Hepatocyte (in vitro differentiated cells): Measurements from ENCODE around the gene ADNP2. TPM values are rescaled to one million over a fixed set of nuclear protein-coding genes. Genes with fewer than 3 reads are reported as not detected.

Experiments used
- DNase-seq: peaks from one replicate; pipeline ENCODE4 v3.0.0-alpha.2; 2016; ENCODE audit warnings: low spot score
- H2AFZ ChIP-seq: fragments of 200-600 bp; sonication (generic); 2 replicates; pipeline ENCODE4 v1.6.0; 2016; ENCODE audit warnings: antibody characterized with exemption, mild to moderate bottlenecking
- H3K27ac ChIP-seq: fragments of 200-600 bp; sonication (generic); 2 replicates; pipeline ENCODE4 v1.5.1; 2016; ENCODE audit warnings: mild to moderate bottlenecking
- H3K27me3 ChIP-seq: fragments of 200-600 bp; sonication (generic); 2 replicates; pipeline ENCODE4 v1.6.1; 2016
- H3K36me3 ChIP-seq: fragments of 200-600 bp; sonication (generic); replicated peaks from 2 replicates; pipeline ENCODE4 v1.5.1; 2016; ENCODE audit warnings: low read depth; ENCODE audit not compliant: insufficient read depth
- H3K4me1 ChIP-seq: fragments of 200-600 bp; sonication (generic); 2 replicates; pipeline ENCODE4 v1.5.1; 2016; ENCODE audit warnings: mild to moderate bottlenecking, moderate library complexity; ENCODE audit not compliant: insufficient read depth
- H3K4me2 ChIP-seq: fragments of 200-600 bp; sonication (generic); 2 replicates; pipeline ENCODE4 v1.6.0; 2016
- H3K4me3 ChIP-seq: fragments of 200-600 bp; sonication (generic); 2 replicates; pipeline ENCODE4 v1.5.1; 2016; ENCODE audit warnings: mild to moderate bottlenecking
- H3K79me2 ChIP-seq: fragments of 200-600 bp; sonication (generic); 2 replicates; pipeline ENCODE4 v1.6.0; 2017; ENCODE audit warnings: mild to moderate bottlenecking
- H3K9me2 ChIP-seq: fragments of 200-600 bp; sonication (generic); replicated peaks from 2 replicates; pipeline ENCODE4 v1.6.0; 2017; ENCODE audit warnings: mild to moderate bottlenecking; ENCODE audit not compliant: insufficient read depth
- H3K9me3 ChIP-seq: fragments of 200-600 bp; sonication (generic); 2 replicates; pipeline ENCODE4 v1.5.1; 2016; ENCODE audit warnings: low read depth, mild to moderate bottlenecking
- H4K20me1 ChIP-seq: fragments of 200-600 bp; sonication (generic); 2 replicates; pipeline ENCODE4 v1.6.0; 2016; ENCODE audit warnings: mild to moderate bottlenecking; ENCODE audit not compliant: insufficient read depth, poor library complexity, severe bottlenecking
- EZH2 ChIP-seq: fragments of 200-600 bp; sonication (generic); IDR thresholded peaks from 2 replicates; pipeline ENCODE4 v1.6.1; 2016; ENCODE audit warnings: antibody characterized with exemption, mild to moderate bottlenecking, borderline replicate concordance
- EZH2phosphoT487 ChIP-seq: fragments of 200-600 bp; sonication (generic); IDR thresholded peaks from one replicate; pipeline ENCODE4 v1.6.1; 2018; ENCODE audit warnings: antibody characterized with exemption, mild to moderate bottlenecking, low read depth, moderate library complexity; ENCODE audit not compliant: unreplicated experiment, severe bottlenecking
- WGBS: methylation state at CpG from one replicate; pipeline ENCODE4 v1.1.6; 2016; ENCODE audit warnings: low lambda C conversion rate; ENCODE audit errors: missing lambda C conversion rate; 5-methylcytosine and 5-hydroxymethylcytosine counted together
- polyA plus RNA-seq: library from polyadenylated mRNA; unstranded; fragments of >200 nt; fragmentation: Nextera tagmentation; extraction: Ambion mirVana; gene quantifications from 2 replicates; pipeline ENCODE4 v1.2.1, GENCODE V29; 2016
- total RNA-seq: library from RNA; depleted of rRNA; stranded (reverse); fragments of >200 nt; gene quantifications from 2 replicates; pipeline ENCODE4 v1.2.3, GENCODE V29; 2014
- TF ChIP-seq, protein P1 (sequence below): fragments of 200-600 bp; sonication (generic); IDR thresholded peaks from 2 replicates; pipeline ENCODE4 v1.5.1; 2016; ENCODE audit warnings: antibody characterized with exemption, mild to moderate bottlenecking; ENCODE audit not compliant: poor library complexity

The ADNP2 gene
- total and polyA plus RNA-seq, 2 experiments from 2014 or later, result 5.3 to 19.8 TPM

DNA sequence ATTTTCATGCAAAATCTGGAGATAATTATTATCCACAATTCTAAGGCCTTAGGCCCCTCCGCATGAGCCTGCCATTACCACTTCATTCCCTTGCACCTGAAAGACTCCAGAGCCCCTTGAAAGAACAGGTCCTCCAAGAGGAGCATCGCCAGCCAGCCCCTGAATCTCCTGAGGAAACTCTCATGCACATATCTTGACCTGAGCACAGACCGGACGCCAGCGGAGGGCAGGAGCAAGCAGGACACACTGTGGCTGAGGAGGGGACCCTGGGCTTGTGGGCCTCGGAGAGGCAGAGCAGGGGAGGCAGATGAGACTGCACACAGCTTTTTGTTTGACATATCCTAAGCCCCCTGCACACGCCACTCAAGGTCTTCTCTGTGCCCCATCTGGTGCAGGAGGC lies 13.6 kb upstream of the ADNP2 start:
- no peak overlapping the region for H3K27ac ChIP-seq
- no peaks in the 10 kb centered on the region for H3K4me1 ChIP-seq
- WGBS, result 90% methylated on average over 7 of the region's 7 CpGs
- no peaks in the 10 kb centered on the region for H4K20me1 ChIP-seq
- no peak overlapping the region for H2AFZ ChIP-seq
- no peaks in the 10 kb centered on the region for H3K9me2 ChIP-seq
- no peaks in the 10 kb centered on the region for H3K27me3 ChIP-seq
- no peak for DNase-seq
- TF ChIP-seq, protein P1, sequence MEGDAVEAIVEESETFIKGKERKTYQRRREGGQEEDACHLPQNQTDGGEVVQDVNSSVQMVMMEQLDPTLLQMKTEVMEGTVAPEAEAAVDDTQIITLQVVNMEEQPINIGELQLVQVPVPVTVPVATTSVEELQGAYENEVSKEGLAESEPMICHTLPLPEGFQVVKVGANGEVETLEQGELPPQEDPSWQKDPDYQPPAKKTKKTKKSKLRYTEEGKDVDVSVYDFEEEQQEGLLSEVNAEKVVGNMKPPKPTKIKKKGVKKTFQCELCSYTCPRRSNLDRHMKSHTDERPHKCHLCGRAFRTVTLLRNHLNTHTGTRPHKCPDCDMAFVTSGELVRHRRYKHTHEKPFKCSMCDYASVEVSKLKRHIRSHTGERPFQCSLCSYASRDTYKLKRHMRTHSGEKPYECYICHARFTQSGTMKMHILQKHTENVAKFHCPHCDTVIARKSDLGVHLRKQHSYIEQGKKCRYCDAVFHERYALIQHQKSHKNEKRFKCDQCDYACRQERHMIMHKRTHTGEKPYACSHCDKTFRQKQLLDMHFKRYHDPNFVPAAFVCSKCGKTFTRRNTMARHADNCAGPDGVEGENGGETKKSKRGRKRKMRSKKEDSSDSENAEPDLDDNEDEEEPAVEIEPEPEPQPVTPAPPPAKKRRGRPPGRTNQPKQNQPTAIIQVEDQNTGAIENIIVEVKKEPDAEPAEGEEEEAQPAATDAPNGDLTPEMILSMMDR, result no peak
- TF ChIP-seq EZH2 (no peak), EZH2phosphoT487 (no peak)
- no peak overlapping the region for H3K4me3 ChIP-seq
- H3K9me3 ChIP-seq, result peaks cover 2% of the 10 kb centered on the region
- H3K79me2 ChIP-seq, result no peaks in the 10 kb centered on the region
- no peaks in the 10 kb centered on the region for H3K36me3 ChIP-seq
- H3K4me2 ChIP-seq, result no peak overlapping the region

DNA sequence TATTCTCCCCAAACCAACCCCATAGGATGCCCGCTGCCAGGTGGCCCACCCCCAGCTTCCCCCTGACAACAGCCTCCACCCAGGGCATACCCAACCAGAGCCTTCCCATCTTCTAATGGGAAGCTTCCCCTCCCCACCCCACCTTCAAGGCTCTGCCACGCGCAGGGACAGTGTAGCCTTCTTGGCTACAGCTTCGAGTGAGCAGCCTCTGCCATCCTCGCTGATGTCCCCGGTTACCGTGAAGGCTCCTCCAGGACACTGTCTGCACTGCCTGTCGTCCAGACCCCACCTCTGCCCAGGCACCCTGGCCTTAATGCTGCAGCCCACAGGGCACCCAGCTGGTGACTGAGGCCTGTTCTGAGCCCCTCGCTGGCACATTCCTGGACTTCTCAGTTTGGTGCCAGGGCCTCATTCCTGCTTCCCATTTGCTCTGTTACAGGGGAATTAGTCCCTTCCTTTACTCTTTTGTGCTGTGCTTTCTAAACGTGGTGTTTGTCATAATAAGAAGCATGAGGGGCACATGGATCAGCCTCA lies 13.0 kb upstream of the ADNP2 start:
- Histone ChIP-seq H2AFZ (no peak overlapping the region), H3K79me2 (no peaks in the 10 kb centered on the region), H3K27ac (no peak overlapping the region), H3K9me2 (no peaks in the 10 kb centered on the region), H3K27me3 (no peaks in the 10 kb centered on the region), H3K4me3 (no peak overlapping the region), H3K36me3 (no peaks in the 10 kb centered on the region), H3K9me3 (peaks cover 2% of the 10 kb centered on the region), H3K4me1 (no peaks in the 10 kb centered on the region), H3K4me2 (no peak overlapping the region), H4K20me1 (no peaks in the 10 kb centered on the region)
- 89% methylated on average over 10 of the region's 10 CpGs for WGBS
- TF ChIP-seq EZH2phosphoT487 (no peak), EZH2 (no peak)
- TF ChIP-seq, protein P1, result no peak
- no peak for DNase-seq

DNA sequence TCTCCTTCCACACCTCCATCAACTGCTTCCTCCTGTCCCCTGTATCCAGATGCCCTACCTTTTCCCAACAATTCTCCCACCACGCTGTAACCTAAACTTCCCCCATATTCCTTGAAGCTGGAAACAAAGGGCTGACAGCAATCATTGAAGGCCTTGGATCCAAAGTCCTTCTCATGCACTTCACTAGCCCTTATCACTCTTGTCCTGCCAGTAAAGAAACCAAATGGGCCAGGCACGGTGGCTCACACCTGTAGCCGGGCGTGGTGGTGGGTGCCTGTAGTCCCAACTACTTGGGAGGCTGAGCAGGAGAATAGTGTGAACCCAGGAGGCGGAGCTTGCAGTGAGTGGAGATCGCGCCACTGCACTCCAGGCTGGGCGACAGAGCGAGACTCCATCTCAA lies 11.9 kb upstream of the ADNP2 start:
- H3K27me3 ChIP-seq, result no peaks in the 10 kb centered on the region
- no peaks in the 10 kb centered on the region for H4K20me1 ChIP-seq
- H3K4me3 ChIP-seq, result no peak overlapping the region
- no peaks in the 10 kb centered on the region for H3K9me2 ChIP-seq
- H3K79me2 ChIP-seq, result no peaks in the 10 kb centered on the region
- H3K4me2 ChIP-seq, result no peak overlapping the region
- H3K27ac ChIP-seq, result no peak overlapping the region
- 94% methylated on average over 9 of the region's 9 CpGs for WGBS
- no peaks in the 10 kb centered on the region for H3K4me1 ChIP-seq
- no peaks in the 10 kb centered on the region for H3K36me3 ChIP-seq
- H2AFZ ChIP-seq, result no peak overlapping the region
- TF ChIP-seq EZH2, result no peak
- TF ChIP-seq EZH2phosphoT487, result no peak
- TF ChIP-seq, protein P1, result no peak
- H3K9me3 ChIP-seq, result no peaks in the 10 kb centered on the region
- no peak for DNase-seq

DNA sequence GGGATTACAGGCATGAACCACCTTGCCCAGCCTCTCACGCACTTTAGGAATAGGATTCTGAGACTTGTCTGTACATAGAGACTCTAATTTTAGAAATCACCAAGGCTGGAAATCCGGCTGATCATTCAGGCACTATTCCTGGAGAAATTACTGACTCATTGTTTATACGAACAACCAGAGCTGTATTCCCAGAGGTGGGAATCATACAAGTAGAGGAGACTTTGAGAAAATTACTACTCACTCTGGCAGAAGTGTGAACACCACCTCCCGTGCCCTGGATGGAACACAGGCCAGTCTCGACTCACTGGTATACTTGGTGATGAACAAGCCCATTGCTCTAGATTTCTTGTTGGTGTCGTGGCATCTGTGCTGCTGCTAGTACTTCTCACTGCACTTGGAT lies 5.8 kb upstream of the ADNP2 start:
- H3K4me1 ChIP-seq, result no peaks in the 10 kb centered on the region
- H3K4me2 ChIP-seq, result no peak overlapping the region
- no peaks in the 10 kb centered on the region for H3K9me3 ChIP-seq
- H3K79me2 ChIP-seq, result no peaks in the 10 kb centered on the region
- TF ChIP-seq EZH2, result no peak
- no peak for TF ChIP-seq EZH2phosphoT487
- TF ChIP-seq, protein P1, result no peak
- H2AFZ ChIP-seq, result no peak overlapping the region
- H4K20me1 ChIP-seq, result no peaks in the 10 kb centered on the region
- H3K27ac ChIP-seq, result peak overlapping the region; percentile 5
- no peaks in the 10 kb centered on the region for H3K27me3 ChIP-seq
- H3K4me3 ChIP-seq, result no peak overlapping the region
- DNase-seq, result no peak
- 76% methylated on average over 6 of the region's 6 CpGs for WGBS
- no peaks in the 10 kb centered on the region for H3K36me3 ChIP-seq
- no peaks in the 10 kb centered on the region for H3K9me2 ChIP-seq
